Brain microvascular endothelial cell (primary cell): ENCODE data around the gene PSMB7.

ENCODE experiments used
- DNase-seq: peaks from one replicate; pipeline ENCODE4 v3.0.0-alpha.2; 2020
- H3K27ac ChIP-seq: fragments of 250-450 bp; sonication (Bioruptor Pico); 2 replicates; pipeline ENCODE4 v1.5.1; 2020; ENCODE audit warnings: mild to moderate bottlenecking, moderate library complexity
- H3K27me3 ChIP-seq: fragments of 250-450 bp; sonication (Bioruptor Pico); replicated peaks from 2 replicates; pipeline ENCODE4 v1.5.1; 2020; ENCODE audit warnings: mild to moderate bottlenecking
- H3K36me3 ChIP-seq: fragments of 250-450 bp; sonication (Bioruptor Pico); replicated peaks from 2 replicates; pipeline ENCODE4 v1.5.1; 2020; ENCODE audit warnings: mild to moderate bottlenecking
- H3K4me3 ChIP-seq: 2 replicates; pipeline ENCODE4 v1.5.1; 2011; ENCODE audit warnings: low read depth, mild to moderate bottlenecking, control low read depth, low read length, moderate library complexity
- in situ Hi-C: cut with HindIII; loops from 2 replicates; pipeline ENCODE4 v1.10.0; 2017; ENCODE audit warnings: low sequenced_read_pairs, low pct_ligation_motif_present
- TF ChIP-seq, protein P1 (sequence below): IDR thresholded peaks from 2 replicates; pipeline ENCODE4 v1.5.1; 2011; ENCODE audit warnings: low read depth, mild to moderate bottlenecking, moderate library complexity, low read length, control low read depth, inconsistent platforms; ENCODE audit errors: missing control alignments

The PSMB7 gene

GRCh38 chr9:124389146-124389939 is 25.9 kb downstream of the PSMB7 start:
- no peak overlapping the region for H3K4me3 ChIP-seq
- in situ Hi-C loops = no loop called here
- no peaks in the 10 kb centered on the region for H3K27me3 ChIP-seq
- TF ChIP-seq, protein P1, sequence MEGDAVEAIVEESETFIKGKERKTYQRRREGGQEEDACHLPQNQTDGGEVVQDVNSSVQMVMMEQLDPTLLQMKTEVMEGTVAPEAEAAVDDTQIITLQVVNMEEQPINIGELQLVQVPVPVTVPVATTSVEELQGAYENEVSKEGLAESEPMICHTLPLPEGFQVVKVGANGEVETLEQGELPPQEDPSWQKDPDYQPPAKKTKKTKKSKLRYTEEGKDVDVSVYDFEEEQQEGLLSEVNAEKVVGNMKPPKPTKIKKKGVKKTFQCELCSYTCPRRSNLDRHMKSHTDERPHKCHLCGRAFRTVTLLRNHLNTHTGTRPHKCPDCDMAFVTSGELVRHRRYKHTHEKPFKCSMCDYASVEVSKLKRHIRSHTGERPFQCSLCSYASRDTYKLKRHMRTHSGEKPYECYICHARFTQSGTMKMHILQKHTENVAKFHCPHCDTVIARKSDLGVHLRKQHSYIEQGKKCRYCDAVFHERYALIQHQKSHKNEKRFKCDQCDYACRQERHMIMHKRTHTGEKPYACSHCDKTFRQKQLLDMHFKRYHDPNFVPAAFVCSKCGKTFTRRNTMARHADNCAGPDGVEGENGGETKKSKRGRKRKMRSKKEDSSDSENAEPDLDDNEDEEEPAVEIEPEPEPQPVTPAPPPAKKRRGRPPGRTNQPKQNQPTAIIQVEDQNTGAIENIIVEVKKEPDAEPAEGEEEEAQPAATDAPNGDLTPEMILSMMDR = no peak
- peaks cover 4% of the 10 kb centered on the region for H3K36me3 ChIP-seq
- H3K27ac ChIP-seq = no peak overlapping the region
- no peak for DNase-seq

DNA sequence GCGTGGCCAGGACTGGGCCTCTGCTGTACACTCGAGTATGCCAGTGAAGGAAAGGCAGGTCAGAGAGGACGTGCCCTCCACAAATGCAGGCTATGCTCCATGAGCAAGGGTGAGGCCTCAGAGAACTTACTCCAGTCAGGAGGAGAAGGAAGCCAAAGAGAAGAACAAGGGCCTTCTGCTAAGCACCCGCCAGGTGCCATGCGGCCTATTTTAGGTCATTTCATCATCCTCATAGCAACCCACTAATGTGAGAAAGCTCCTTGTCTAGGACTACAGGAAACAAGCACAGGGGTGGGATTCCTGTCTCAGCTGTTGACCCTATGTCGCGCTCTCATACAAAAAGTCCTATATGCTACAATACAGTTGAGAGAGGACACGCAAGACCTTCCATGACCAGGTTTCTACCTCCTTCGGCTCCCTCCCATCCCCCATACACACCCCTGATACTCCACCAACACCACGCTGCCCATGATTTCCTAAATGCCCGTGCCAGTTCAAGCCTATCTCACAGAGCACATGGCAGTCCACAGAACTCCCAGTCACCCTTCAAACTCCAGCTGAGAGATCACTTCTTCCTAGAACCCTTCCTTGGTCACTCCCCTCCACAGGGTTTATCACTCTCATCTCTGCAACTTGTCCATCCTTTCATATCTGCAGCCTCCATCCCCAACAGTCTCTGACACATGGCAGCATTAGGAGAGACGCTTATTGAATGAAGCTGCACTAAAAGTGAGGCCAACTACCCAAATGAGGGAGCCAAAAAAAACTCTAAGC is 26.8 kb downstream of the PSMB7 start:
- in situ Hi-C loops = no loop called here
- TF ChIP-seq, protein P1 = no peak
- Histone ChIP-seq H3K27me3 (no peaks in the 10 kb centered on the region), H3K36me3 (peaks cover 9% of the 10 kb centered on the region), H3K27ac (no peak overlapping the region), H3K4me3 (no peak overlapping the region)
- DNase-seq = no peak

GRCh38 chr9:124386201-124386600 is 29.0 kb downstream of the PSMB7 start:
- no peak for DNase-seq
- H3K27ac ChIP-seq = no peak overlapping the region

GRCh38 chr9:124385623-124386022 is 29.6 kb downstream of the PSMB7 start:
- Histone ChIP-seq H3K36me3 (peaks cover 16% of the 10 kb centered on the region), H3K27me3 (no peaks in the 10 kb centered on the region), H3K27ac (no peak overlapping the region), H3K4me3 (no peak overlapping the region)
- no peak for DNase-seq
- TF ChIP-seq, protein P1 = no peak
- in situ Hi-C loops = no loop called here

More at GRCh38 chr9:124386201-124386600, 29.0 kb downstream of the PSMB7 start:
- TF ChIP-seq, protein P1 = no peak
- no peak overlapping the region for H3K4me3 ChIP-seq
- H3K27me3 ChIP-seq = no peaks in the 10 kb centered on the region
- H3K36me3 ChIP-seq = peaks cover 14% of the 10 kb centered on the region
- in situ Hi-C loops = no loop called here

DNA sequence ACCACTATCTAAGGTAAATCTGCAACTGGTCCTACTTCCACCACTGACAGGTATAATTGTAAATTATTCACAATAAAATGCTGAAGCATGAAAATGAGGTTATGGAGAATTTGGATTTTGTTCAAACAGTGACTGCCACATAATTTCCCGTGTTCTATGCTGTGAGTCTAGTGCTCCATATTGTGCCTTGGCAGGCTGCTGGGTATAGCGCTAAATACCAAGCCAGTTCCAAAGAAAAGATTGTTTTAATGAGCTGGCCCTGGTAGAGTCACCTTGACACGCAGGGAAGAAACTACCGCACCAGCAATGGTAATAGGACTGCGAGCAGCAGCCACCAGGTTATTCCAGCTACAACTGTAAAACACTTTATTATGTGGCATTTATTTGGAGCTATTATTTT is 30.4 kb downstream of the PSMB7 start:
- DNase-seq = no peak
- Histone ChIP-seq H3K27me3 (no peaks in the 10 kb centered on the region), H3K27ac (no peak overlapping the region), H3K4me3 (no peak overlapping the region), H3K36me3 (peaks cover 22% of the 10 kb centered on the region)
- TF ChIP-seq, protein P1 = no peak
- in situ Hi-C loops = no loop called here
